T47D (cell line): ENCODE results near the gene SLC10A7.

Source experiments
- DNase-seq, 2 experiments: peaks; one replicate each; pipeline versions ENCODE4 v3.0.0 to v3.0.0-alpha.2; 2011 to 2012; ENCODE audit warnings: low read depth in 1 of 2, low spot score in 1 of 2
- JUND ChIP-seq: IDR thresholded peaks from 2 replicates; pipeline ENCODE4 v1.6.1; 2012; ENCODE audit warnings: low read depth
- in situ Hi-C: cut with HindIII; loops from 2 replicates; pipeline ENCODE4 v1.10.0; 2016; ENCODE audit warnings: low sequenced_read_pairs, low pct_unique_long_range_greater_than_20kb

Gene SLC10A7

DNA sequence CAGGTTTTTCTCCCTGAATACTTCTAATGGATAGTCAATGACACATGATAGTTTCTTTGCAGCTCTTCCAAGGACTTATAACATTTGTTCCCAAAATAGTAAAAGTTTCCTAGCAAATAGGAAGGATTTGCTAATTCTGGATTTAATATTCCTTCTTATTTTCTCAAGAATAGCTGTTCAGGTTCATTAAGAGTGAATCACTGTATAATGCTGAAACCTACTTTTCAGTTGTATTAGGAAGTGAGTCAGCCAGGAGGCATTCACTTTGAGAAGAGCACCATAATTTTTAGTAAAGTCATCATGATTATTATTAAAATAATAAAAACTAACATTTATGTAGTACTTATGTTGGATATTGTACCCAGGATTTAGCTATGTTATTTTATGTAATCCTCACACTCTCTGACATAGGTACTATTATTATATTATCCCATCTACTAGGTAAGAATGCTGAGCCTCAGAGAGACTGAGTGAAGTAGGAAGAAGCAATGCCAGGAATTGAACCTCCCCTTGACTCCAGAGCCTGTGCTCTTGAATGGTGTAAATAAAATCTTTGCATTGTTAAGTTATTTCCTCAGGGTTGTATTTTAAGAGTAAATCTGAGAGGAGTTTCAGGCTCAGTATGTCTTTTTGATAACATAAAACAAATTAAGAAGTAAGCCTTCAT, 192.6 kb downstream of the SLC10A7 start:
- DNase-seq: no peak
- TF ChIP-seq JUND: no peak
- in situ Hi-C loops: no loop called here

- no peak for TF ChIP-seq JUND
- in situ Hi-C loops: no loop called here
- no peak for DNase-seq
These were observed 193.7 kb downstream of the SLC10A7 start for GRCh38 chr4:146327859-146328650.

DNA sequence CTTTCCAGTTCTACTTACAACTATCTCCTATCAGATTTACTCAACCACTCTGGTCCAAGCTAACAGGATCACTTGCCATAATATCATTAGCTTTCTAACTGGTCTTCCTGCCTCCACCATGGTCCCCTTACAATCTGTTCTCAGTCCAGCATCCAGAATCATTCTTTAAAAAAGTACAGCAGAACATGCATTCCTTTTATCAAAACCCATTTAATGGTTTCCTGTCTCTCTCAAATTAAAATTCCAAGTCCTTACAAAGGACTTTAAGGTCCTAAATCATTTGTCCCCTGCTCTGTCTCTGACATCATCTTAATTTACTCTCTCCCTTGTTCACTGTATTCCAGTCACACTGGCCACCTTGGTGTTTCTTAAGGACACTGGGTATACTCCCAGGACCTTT, 202.8 kb downstream of the SLC10A7 start:
- DNase-seq: no peak
- TF ChIP-seq JUND: no peak
- in situ Hi-C loops: no loop called here

DNA sequence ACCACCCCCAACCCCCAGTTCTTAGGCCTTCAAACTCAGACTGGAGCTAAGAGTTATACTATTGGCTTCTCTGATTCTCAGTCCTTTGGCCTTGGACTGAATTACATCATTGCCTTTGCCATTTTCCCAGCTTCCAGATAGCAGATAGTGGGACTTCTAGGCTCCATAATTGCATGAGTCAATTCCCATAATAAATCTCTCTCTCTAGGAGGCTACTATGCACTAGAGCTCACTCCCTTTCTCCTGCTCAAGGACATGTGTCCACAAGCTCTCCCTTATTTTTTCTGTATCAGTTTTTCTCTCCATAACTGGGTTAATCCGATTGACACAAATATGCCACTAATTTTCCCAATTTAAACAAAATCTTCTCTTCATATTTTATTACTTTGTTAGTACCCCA, 204.0 kb downstream of the SLC10A7 start:
- no peak for DNase-seq
- in situ Hi-C loops: no loop called here
- no peak for TF ChIP-seq JUND

GRCh38 chr4:146315184-146315583, 206.6 kb downstream of the SLC10A7 start:
- in situ Hi-C loops: no loop called here
- no peak for TF ChIP-seq JUND
- DNase-seq: no peak

DNA sequence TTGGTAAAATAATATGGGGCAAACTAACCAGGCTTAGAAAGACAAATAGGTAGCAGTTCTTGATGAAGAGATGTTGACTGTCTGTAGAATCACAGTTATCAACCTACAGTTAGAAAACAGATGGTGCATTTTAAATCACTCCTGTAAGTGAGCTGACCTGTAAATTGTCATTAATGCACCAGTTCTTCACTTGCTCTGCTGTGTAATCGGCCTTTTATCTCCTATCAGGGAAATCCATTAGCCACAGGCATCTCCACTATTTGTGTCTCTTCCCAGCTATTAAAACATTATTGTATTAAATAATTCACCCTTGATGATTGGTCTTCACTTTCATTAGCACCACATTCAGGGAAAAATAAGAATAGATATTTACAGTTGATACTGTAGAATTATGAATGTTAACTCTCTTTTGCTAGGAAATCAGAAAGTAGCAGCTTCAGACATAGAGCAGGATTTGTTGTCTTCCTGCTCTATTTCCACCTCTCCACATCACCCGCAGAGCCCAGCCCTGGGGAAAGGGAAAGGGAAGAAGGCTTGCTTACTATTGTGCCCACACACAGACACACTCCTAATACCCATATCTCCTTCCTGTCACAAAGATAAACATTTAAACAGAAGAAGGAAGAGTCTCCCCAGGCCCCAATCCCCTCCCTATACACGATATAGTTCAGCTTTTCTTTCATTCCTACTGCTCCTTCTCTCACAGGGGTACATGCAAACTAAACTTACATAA, 210.3 kb downstream of the SLC10A7 start:
- DNase-seq: no peak
- TF ChIP-seq JUND: no peak
- in situ Hi-C loops: no loop called here

DNA sequence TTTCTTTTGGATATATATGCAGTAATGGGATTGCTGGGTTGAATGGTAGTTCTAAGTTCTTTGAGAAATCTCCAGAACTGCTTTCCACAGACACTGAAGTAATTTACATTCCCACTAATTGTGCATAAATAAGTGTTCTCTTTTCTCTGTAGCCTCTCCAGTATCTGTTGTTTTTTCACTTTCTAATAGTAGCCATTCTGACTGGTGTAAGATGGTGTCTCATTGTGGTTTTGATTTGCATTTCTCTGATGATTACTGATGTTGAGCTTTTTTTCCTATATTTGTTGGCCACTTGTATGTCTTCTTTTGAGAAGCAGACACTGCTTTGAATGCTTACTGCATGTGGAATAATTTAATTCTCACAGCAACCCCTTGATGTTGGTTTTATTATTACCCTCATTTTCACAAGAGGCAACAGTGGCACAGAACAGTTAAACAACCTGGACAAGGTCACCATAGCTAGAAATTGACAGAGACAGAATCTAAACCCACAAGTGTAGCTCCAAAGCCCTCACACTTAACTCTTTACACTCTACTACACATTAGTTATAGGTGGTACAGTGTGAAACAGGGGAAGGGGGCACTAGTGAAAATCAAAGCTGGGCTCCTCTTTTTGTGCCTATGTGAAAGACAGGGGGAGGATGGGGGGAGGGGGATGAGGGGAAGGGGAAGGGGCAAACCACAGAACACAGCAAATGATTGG, 211.3 kb downstream of the SLC10A7 start:
- in situ Hi-C loops: no loop called here
- TF ChIP-seq JUND: no peak
- no peak for DNase-seq

DNA sequence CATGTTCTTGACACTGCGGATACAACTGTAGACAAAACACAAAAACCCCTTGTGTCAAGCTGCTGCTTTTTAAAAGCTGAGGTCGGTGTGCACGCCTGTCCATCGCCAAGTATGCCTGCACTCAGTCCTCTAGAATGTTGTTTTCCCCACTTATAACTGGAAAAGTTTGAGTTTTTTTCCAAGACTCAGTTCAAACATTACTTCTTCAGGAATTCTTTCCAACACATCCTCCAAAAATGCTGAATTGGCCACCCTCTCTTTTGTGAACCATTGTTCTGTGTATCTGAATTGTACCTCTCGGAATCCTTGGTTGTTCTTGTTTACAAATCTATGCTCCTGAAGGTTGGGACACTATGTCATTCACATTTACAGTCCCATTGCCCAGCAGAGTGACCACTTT, 212.8 kb downstream of the SLC10A7 start:
- no peak for TF ChIP-seq JUND
- in situ Hi-C loops: no loop called here
- DNase-seq: no peak

DNA sequence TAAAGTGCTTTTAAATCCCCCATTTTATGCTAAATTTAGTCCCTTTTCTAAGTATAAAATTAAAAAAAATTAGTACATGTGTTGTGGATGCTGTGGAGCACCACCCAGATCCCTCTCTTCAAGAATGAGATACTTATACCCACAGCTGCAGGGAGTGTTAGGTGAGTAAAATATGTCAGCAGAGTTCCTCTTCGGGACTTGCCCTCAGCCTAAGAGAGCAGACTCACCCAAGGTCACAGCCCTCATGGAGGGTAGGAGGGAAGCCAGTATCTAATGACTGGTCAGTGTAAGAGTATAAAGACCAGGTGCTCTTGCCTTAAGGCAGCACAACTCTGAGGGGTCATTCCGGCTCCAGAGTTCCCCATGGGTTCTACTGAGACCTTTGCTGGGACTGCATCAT, 218.9 kb downstream of the SLC10A7 start:
- in situ Hi-C loops: no loop called here
- DNase-seq: no peak
- TF ChIP-seq JUND: no peak

DNA sequence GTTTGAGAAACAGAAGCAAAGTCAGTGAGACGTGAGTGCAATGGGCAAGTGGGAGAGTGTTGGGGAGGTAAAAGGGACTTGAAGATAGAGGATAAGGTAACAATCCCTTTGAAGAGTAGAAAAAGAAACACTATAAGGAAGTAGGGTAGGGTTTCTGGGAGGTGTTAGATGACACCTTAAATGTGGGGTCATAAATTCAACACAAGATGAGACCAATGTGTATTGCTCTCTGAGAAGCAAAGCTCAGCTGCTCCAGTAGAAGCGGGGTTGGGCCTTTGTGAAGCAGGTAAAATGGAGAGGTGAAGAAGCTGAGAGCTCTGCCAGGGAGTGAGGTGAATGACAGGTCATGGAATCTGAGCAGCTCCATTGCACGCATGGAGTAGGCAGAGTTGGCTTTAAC, 222.1 kb downstream of the SLC10A7 start:
- DNase-seq: no peak
- no peak for TF ChIP-seq JUND
- in situ Hi-C loops: no loop called here

GRCh38 chr4:146294776-146295175, 227.0 kb downstream of the SLC10A7 start:
- in situ Hi-C loops: no loop called here
- no peak for DNase-seq
- TF ChIP-seq JUND: no peak

GRCh38 chr4:146292508-146292907, 229.2 kb downstream of the SLC10A7 start:
- no peak for DNase-seq
- no peak for TF ChIP-seq JUND
- in situ Hi-C loops: no loop called here
